ENCODE results near the gene SHROOM3. TPM values are rescaled to one million over a fixed set of nuclear protein-coding genes. Genes with fewer than 3 reads are reported as not detected.

The SHROOM3 gene
- total RNA-seq, 4 donors from 2014 or later: 52.0 to 444 (median 364) TPM

DNA sequence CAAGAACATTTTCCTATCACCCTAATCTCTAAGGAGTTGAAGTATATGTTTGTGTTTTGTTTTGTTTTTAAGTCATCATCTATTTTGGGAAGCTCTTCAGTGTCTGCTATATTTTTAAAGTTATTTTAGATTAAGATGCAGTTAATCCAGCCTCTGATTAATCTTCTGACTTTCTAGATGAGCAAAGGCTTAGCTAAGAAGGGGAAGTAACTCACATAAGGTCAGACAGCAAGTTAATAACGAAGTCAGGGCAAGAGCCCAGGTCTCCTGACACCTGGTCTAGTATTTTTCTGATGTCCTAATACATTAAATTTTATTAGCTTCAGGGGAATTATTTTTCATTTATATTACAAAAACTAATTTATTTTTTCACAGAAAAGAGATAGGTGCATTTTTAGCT is 294.4 kb downstream of the SHROOM3 start:
- H3K4me3 ChIP-seq: no peak overlapping the region
- DNase-seq: no peak
- H3K27ac ChIP-seq: no peak overlapping the region
- H3K4me1 ChIP-seq: no peaks in the 10 kb centered on the region
- TF ChIP-seq, protein P1, sequence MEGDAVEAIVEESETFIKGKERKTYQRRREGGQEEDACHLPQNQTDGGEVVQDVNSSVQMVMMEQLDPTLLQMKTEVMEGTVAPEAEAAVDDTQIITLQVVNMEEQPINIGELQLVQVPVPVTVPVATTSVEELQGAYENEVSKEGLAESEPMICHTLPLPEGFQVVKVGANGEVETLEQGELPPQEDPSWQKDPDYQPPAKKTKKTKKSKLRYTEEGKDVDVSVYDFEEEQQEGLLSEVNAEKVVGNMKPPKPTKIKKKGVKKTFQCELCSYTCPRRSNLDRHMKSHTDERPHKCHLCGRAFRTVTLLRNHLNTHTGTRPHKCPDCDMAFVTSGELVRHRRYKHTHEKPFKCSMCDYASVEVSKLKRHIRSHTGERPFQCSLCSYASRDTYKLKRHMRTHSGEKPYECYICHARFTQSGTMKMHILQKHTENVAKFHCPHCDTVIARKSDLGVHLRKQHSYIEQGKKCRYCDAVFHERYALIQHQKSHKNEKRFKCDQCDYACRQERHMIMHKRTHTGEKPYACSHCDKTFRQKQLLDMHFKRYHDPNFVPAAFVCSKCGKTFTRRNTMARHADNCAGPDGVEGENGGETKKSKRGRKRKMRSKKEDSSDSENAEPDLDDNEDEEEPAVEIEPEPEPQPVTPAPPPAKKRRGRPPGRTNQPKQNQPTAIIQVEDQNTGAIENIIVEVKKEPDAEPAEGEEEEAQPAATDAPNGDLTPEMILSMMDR (IDR thresholded peaks at IDR 0.05): no peak
- no peak for TF ChIP-seq POLR2A (IDR thresholded peaks at IDR 0.05)
- H3K27me3 ChIP-seq: no peaks in the 10 kb centered on the region
- peaks cover 0 to 14% (median 0%) of the 10 kb centered on the region in 3 donors for H3K36me3 ChIP-seq
- no peaks in the 10 kb centered on the region for H3K9me3 ChIP-seq

DNA sequence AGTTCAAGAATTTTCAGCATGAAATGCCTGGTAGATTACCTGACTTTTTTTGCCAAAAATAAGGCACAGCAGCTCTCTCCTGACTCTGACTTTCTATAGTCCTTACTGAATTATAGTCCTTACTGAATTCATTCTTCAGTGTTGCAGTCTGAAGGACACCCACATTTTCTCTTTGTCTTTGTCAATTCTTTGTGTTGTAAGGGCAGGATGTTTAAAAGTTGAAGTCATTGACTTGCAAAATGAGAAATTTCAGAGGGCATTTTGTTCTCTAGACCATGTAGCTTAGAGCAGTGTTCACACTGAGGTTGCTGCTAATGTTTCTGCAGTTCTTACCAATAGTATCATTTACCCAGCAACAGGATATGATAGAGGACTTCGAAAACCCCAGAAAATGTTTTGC is 295.0 kb downstream of the SHROOM3 start:
- Histone ChIP-seq H3K27ac (no peak overlapping the region), H3K4me1 (no peaks in the 10 kb centered on the region), H3K36me3 (peaks cover 0 to 14% (median 0%) of the 10 kb centered on the region in 3 donors), H3K4me3 (no peak overlapping the region), H3K27me3 (no peaks in the 10 kb centered on the region), H3K9me3 (no peaks in the 10 kb centered on the region)
- no peak for DNase-seq
- no peak for TF ChIP-seq POLR2A (IDR thresholded peaks at IDR 0.05)
- TF ChIP-seq, protein P1 (IDR thresholded peaks at IDR 0.05): no peak

DNA sequence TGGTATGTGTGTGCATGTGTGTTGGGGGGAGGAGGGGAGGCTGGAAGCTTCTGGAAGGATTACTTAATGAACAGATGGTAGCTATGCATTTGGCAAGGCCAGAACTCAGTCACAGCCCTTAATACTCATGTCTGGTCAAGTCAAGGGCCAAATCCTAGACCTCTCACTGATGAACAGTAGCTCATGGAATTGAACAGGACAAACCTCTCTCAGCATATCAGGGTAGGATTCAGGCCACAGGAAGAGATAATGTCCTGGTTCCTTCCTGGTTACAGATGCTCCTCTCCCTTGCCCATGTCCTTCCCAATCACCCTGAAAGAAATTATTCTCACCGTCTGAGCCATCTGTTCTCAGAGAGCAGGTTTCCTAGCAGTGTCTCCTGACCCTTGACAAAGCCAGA is 297.2 kb downstream of the SHROOM3 start:
- no peak for DNase-seq
- no peak for TF ChIP-seq POLR2A (IDR thresholded peaks at IDR 0.05)
- TF ChIP-seq, protein P1 (IDR thresholded peaks at IDR 0.05): no peak
- no peak overlapping the region for H3K4me3 ChIP-seq
- H3K36me3 ChIP-seq: peaks cover 0 to 14% (median 0%) of the 10 kb centered on the region in 3 donors
- H3K27me3 ChIP-seq: no peaks in the 10 kb centered on the region
- H3K9me3 ChIP-seq: no peaks in the 10 kb centered on the region
- H3K4me1 ChIP-seq: peaks cover 0 to 7% (median 0%) of the 10 kb centered on the region in 4 donors
- H3K27ac ChIP-seq: peak overlapping the region in 1 of 4 donors; percentile 16

DNA sequence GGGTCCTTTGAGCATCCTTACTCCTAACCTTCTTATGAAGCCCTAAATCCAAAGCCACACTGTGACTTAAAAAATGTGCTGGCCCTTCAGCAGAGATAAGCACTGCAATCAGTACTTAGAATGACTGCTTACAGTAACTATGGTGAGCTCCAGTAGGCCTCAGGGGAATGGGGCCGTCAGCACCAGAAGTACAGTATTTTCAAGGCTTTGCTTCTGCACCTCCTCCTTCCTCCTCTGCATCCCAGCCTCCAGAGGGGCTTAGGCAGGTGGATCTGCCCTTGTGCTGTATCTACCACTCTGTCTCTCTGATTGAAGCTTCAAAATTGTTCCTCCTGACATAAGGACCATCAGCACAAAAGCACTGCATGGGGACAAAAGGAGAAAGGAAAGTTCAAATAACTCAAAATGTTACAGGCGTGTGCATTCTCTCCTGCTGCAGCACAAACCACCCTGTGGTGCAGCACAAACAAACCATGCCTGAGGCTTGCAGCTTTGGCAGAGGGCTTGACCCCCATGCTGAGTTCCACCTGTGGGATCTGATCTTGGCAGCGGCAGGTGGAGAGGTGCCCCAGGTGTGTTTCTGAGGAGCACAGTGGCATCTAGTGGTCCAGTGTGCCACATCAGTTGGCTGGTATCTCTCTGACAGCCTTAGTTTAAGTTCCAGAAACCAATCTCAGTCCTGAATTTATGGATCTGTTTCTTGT is 298.2 kb downstream of the SHROOM3 start:
- TF ChIP-seq, protein P1 (IDR thresholded peaks at IDR 0.05): peak in 3 of 6 experiments; percentile 29 to 60 (median 42)
- no peak for TF ChIP-seq POLR2A (IDR thresholded peaks at IDR 0.05)
- Histone ChIP-seq H3K4me3 (no peak overlapping the region), H3K27ac (peak overlapping the region in 1 of 4 donors; percentile 3), H3K9me3 (no peaks in the 10 kb centered on the region), H3K27me3 (no peaks in the 10 kb centered on the region), H3K4me1 (peaks cover 0 to 11% (median 0%) of the 10 kb centered on the region in 4 donors), H3K36me3 (peaks cover 0 to 19% (median 0%) of the 10 kb centered on the region in 3 donors)
- peak in 1 of 3 donors; percentile 56 for DNase-seq

DNA sequence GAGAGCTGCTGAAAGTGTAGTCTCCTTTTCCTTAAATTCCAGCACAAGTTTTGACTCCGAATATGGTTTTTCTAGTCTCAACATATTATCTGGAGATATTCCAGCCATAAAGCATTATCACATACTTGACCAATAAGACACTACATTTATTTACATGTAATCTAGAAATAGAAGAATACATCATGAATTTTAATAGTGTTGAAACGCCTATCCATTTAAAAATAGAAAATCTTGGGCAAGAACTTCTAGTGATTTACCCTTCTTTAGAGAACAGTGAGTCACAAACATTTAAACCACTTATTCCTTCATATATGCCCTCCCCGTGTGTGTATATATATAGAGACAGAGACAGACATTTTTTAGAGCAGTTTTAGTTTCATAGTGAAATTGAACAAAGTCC is 301.4 kb downstream of the SHROOM3 start:
- TF ChIP-seq, protein P1 (IDR thresholded peaks at IDR 0.05): no peak
- TF ChIP-seq POLR2A (IDR thresholded peaks at IDR 0.05): no peak
- DNase-seq: no peak
- Histone ChIP-seq H3K4me1 (peaks cover 0 to 11% (median 0%) of the 10 kb centered on the region in 4 donors), H3K27ac (peak overlapping the region in 2 of 4 donors; percentile 29 to 84), H3K9me3 (no peaks in the 10 kb centered on the region), H3K4me3 (no peak overlapping the region), H3K27me3 (no peaks in the 10 kb centered on the region), H3K36me3 (peaks cover 0 to 43% (median 0%) of the 10 kb centered on the region in 3 donors)

Measured in Peyer's patch (tissue), 4 donors.